Fibroblast of pulmonary artery (primary cell): Measurements from ENCODE around the gene CD300LB.

Experiments
- DNase-seq: peaks from one replicate; pipeline ENCODE4 v3.0.0-alpha.2; 2010; ENCODE audit warnings: low read depth
- H3K4me3 ChIP-seq: replicated peaks from 2 replicates; pipeline ENCODE4 v1.5.1; 2011; ENCODE audit warnings: low read depth, mild to moderate bottlenecking, control low read depth, low read length, moderate library complexity
- TF ChIP-seq, protein P1 (sequence below): IDR thresholded peaks from 2 replicates; pipeline ENCODE4 v1.5.1; 2011; ENCODE audit warnings: mild to moderate bottlenecking, control low read depth, low read length, inconsistent platforms; ENCODE audit errors: missing control alignments

CD300LB gene

DNA sequence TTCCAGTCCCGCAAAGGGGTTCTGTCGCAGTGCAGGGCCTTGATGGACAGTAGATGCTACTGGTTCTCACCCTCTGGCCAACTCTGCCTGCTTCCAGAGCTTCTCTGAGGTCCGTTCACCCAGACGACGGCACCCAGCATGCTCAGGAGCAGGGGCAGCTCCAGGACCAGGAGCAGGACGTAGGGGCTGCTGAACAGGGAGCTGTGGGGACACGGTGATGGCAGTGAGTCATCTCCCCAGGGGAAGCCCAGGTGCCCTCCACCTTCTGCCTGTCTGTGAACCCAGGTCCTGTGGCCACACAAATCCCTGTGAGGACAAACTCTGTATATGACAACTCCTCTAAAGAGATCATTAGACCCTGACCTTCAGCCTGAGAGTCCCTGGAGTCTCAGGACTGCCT lies 18.1 kb upstream of the CD300LB start:
- TF ChIP-seq, protein P1, sequence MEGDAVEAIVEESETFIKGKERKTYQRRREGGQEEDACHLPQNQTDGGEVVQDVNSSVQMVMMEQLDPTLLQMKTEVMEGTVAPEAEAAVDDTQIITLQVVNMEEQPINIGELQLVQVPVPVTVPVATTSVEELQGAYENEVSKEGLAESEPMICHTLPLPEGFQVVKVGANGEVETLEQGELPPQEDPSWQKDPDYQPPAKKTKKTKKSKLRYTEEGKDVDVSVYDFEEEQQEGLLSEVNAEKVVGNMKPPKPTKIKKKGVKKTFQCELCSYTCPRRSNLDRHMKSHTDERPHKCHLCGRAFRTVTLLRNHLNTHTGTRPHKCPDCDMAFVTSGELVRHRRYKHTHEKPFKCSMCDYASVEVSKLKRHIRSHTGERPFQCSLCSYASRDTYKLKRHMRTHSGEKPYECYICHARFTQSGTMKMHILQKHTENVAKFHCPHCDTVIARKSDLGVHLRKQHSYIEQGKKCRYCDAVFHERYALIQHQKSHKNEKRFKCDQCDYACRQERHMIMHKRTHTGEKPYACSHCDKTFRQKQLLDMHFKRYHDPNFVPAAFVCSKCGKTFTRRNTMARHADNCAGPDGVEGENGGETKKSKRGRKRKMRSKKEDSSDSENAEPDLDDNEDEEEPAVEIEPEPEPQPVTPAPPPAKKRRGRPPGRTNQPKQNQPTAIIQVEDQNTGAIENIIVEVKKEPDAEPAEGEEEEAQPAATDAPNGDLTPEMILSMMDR = no peak
- H3K4me3 ChIP-seq = no peak overlapping the region
- DNase-seq = no peak

DNA sequence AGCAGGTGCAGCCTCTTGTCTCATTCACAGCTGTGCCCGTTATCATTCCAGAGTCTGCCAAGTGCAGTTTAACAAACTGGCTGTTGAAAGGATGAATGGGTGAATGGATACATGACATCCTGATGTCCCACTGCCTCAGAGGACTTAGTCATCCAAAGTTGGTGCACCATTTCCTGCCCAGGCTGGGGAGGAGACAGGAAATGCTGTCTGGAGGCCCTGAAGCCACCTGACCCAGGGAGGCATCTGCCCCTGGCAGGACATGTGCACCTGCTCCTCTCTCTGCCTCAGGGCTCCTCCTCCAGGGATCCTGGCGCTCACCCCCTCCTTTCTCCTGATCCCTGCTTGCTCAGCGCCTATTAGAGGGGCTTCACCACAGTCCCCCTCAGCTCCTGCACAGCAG lies 16.5 kb upstream of the CD300LB start:
- no peak for DNase-seq
- TF ChIP-seq, protein P1 = no peak
- H3K4me3 ChIP-seq = no peak overlapping the region

DNA sequence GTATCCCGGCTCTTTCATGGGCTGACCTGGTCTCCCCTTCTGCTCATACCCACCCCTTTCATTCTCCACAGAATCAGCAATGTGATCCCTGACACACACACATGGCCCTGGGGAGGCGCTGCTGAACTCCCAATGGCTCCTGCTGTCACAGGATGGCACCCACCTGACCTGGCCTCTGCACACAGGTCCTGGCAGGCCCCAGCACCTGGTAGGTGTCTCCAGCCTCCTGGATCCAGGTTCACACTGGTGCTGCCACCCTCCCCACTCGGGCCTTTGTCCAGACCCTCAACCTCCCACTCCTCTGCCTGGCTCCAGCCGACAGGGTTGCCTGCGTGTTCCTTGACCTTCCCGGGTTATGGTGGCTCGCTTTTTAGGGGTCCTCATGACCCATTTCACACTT lies 16.0 kb upstream of the CD300LB start:
- TF ChIP-seq, protein P1 = no peak
- no peak overlapping the region for H3K4me3 ChIP-seq
- no peak for DNase-seq

DNA sequence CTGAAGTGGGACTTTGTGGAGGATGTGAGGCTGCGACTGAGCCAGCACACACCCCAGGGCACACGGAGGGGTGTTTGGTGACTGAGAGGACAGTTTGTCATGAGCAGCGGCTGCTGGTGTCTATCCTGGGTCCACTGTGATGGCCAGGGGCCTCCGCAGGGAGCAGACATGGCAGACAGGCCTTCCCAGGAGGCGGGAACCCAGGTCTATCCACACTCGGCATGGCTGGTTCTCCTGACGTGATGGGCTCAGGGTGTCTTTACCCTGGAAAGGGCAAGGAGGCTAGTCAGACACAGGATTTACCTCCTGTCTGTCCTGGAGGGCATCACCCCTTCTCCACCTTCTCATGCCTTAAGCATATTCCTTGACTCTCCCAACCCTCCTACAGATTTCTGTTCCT lies 15.3 kb upstream of the CD300LB start:
- TF ChIP-seq, protein P1 = no peak
- no peak for DNase-seq
- no peak overlapping the region for H3K4me3 ChIP-seq

DNA sequence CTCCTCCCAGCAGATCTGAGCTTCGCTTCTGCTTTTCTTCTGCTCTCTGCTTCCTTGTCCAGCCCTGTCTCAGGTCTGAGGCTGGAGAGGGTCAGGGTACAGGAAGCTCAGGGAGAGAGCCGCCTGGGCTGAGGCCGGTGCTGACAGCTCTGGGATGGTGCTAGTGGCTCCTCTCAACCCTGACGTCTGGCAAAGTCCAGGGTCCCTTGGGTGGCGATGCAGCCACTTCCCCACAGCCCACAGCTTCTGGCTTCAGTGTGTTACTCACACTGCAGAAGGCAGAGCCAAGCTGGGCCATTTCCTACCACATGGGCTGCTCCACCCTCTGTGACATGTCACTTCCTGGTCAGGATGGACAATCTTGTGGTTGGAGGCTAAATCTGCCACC lies 14.6 kb upstream of the CD300LB start, which contains the start of gene CD300C:
TSS of gene CD300C (minus strand) at position 273 of the 388 bp plus-strand sequence. CDS start 333 bp downstream, outside the sequence.
- TF ChIP-seq, protein P1 = no peak
- no peak within 1 kb of the TSS for H3K4me3 ChIP-seq
- no peak for DNase-seq

DNA sequence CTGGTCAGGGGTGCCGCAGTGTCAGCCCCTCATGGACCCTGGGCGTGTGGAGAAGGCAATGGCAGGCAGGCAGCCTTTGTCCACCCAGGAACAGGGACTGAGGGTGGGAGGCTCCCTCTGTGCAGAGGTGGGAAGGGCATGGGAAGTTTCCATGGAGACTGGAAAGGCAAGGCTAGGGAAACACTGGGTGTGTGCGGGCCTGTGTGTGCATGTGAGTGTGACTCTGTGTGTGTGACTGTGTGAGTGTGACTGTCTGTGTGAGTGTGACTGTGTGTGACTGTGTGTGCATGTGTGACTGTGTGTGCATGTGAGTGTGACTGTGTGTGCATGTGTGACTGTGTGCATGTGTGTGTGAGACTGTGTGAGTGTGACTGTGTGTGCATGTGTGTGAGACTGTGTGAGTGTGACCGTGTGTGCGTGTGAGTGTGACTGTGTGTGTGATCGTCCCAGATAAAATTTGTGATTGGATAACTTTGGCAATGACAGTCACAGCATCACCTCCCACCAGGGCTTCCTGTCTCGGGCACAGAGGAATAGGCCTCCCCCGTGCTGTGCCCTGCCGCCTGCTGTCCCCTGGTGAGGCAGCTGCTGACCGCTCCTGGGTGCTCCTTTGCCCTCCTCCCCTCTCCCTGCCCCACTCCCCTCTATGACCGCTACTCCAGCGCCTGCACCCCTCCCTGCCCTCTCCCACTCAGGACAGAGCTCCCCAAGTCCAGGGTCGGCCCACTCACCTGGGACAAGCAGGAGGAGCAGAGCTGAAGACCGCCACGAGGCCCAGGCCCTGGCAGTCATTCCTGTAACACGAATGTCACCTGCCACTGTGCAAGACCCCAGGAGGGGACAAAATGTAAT lies 13.9 kb upstream of the CD300LB start:
- TF ChIP-seq, protein P1 = no peak
- no peak for DNase-seq
- H3K4me3 ChIP-seq = no peak overlapping the region
